ENCODE data around the gene PRDM16.

The PRDM16 gene

DNA sequence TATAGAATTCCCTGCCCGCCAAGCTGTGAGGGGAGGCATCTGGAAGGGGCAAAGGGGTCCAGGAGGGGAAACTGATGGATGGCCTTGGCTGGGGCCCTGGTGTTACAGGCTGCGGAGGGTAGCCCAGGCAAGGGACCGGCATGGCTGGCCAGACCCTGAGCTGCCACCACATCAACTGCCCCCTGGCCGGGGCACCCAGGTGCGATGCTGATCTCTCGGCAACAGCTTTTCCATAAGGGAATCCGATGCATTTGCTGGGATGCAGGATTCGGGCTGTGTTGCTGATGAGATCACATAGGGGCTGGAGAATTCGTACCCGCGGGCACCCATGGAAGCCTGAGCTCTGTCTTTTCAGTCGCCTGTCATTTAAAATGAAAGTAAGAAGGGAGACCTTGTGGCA lies 73.7 kb downstream of the PRDM16 start:
- Histone ChIP-seq H3K9me2 (ENCODE audit: low read depth, low read length) (no peaks in the 10 kb centered on the region), H2AFZ (ENCODE audit: low read length) (no peak overlapping the region), H3K4me2 (ENCODE audit: low read length) (no peak overlapping the region), H3K4me1 (ENCODE audit: insufficient read depth, low read length, severe bottlenecking) (no peaks in the 10 kb centered on the region), H3K79me2 (ENCODE audit: insufficient read depth, low read length) (no peaks in the 10 kb centered on the region), H3K9ac (ENCODE audit: low read length) (no peak overlapping the region), H3K36me3 (ENCODE audit: insufficient read depth, low read length) (no peaks in the 10 kb centered on the region), H3K27me3 (ENCODE audit: insufficient read depth, low read length) (no peaks in the 10 kb centered on the region), H3K27ac (ENCODE audit: low read depth, low read length, poor library complexity, severe bottlenecking) (no peak overlapping the region), H3K4me3 (ENCODE audit: low read depth, low read length, poor library complexity, severe bottlenecking) (no peak overlapping the region), H3F3A (ENCODE audit: insufficient read depth, low read length) (no peaks in the 10 kb centered on the region), H3K9me3 (ENCODE audit: low read length) (no peaks in the 10 kb centered on the region), H4K20me1 (ENCODE audit: insufficient read depth, low read length) (no peaks in the 10 kb centered on the region)
- TF ChIP-seq EZH2 (IDR thresholded peaks at IDR 0.05; ENCODE audit: borderline replicate concordance, low read length), result no peak
- TF ChIP-seq, protein P1, sequence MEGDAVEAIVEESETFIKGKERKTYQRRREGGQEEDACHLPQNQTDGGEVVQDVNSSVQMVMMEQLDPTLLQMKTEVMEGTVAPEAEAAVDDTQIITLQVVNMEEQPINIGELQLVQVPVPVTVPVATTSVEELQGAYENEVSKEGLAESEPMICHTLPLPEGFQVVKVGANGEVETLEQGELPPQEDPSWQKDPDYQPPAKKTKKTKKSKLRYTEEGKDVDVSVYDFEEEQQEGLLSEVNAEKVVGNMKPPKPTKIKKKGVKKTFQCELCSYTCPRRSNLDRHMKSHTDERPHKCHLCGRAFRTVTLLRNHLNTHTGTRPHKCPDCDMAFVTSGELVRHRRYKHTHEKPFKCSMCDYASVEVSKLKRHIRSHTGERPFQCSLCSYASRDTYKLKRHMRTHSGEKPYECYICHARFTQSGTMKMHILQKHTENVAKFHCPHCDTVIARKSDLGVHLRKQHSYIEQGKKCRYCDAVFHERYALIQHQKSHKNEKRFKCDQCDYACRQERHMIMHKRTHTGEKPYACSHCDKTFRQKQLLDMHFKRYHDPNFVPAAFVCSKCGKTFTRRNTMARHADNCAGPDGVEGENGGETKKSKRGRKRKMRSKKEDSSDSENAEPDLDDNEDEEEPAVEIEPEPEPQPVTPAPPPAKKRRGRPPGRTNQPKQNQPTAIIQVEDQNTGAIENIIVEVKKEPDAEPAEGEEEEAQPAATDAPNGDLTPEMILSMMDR (IDR thresholded peaks at IDR 0.05; ENCODE audit: low read length), result no peak

DNA sequence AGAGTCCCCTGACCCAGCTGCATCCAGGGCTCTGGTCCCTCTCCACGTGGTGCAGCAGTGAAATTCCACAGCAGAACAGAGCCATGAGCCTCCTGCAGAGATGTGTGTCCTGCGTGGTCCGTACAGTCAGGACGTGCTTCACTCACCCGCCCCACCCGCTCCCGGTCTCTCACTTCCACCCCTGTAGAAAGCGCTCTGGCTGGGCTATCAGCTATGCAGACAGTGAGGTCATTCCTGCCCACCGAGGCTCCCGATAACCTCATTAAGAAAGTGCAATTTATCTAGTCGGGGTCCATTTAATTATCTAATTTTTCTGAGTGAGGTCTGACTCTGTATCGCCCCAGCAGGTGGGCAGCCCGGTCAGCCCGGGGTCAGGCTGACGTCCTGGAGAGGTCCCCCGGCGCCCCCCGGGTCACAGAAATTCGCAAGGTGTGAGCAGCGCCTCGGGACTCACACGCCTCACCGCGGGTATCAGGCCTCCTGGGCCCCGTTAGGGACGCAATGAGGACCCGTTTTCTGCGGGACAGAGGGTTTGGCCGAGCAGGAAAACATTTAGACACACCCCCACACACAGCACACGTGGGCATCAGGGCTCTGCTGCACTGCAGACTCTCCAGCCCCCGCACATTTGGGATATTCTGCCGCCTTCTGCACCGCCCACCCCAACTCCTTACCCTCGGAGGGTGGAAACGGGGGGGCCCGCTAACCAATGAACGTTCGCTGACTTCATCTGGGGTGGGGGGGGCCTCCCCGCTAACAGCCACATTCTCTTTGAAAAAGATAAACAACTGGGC lies 76.7 kb downstream of the PRDM16 start:
- H3F3A ChIP-seq (ENCODE audit: insufficient read depth, low read length), result no peaks in the 10 kb centered on the region
- H4K20me1 ChIP-seq (ENCODE audit: insufficient read depth, low read length), result no peaks in the 10 kb centered on the region
- H2AFZ ChIP-seq (ENCODE audit: low read length), result no peak overlapping the region
- H3K9me2 ChIP-seq (ENCODE audit: low read depth, low read length), result no peaks in the 10 kb centered on the region
- no peak for TF ChIP-seq EZH2 (IDR thresholded peaks at IDR 0.05; ENCODE audit: borderline replicate concordance, low read length)
- TF ChIP-seq, protein P1 (IDR thresholded peaks at IDR 0.05; ENCODE audit: low read length), result no peak
- H3K4me1 ChIP-seq (ENCODE audit: insufficient read depth, low read length, severe bottlenecking), result no peaks in the 10 kb centered on the region
- H3K9me3 ChIP-seq (ENCODE audit: low read length), result no peaks in the 10 kb centered on the region
- H3K79me2 ChIP-seq (ENCODE audit: insufficient read depth, low read length), result no peaks in the 10 kb centered on the region
- H3K4me3 ChIP-seq (ENCODE audit: low read depth, low read length, poor library complexity, severe bottlenecking), result no peak overlapping the region
- no peaks in the 10 kb centered on the region for H3K36me3 ChIP-seq (ENCODE audit: insufficient read depth, low read length)
- no peaks in the 10 kb centered on the region for H3K27me3 ChIP-seq (ENCODE audit: insufficient read depth, low read length)
- no peak overlapping the region for H3K27ac ChIP-seq (ENCODE audit: low read depth, low read length, poor library complexity, severe bottlenecking)
- H3K4me2 ChIP-seq (ENCODE audit: low read length), result no peak overlapping the region
- no peak overlapping the region for H3K9ac ChIP-seq (ENCODE audit: low read length)

DNA sequence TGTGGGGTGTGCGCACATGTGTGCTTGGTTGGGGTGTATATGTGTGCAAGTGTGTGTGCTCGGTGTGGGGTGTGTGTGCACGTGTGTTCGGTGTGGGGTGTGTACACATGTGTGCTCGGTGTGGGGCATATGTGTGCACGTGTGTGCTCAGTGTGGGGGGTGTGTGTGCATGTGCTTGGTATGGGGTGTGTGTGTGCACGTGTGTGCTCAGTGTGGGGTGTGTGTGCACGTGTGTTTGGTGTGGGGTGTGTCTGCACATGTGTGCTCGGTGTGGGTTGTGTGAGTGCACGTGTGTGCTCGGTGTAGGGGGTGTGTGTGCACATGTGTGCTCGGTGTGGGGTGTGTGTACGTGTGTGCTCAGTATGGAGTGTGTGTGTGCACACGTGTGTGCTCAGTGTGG lies 77.5 kb downstream of the PRDM16 start:
- TF ChIP-seq EZH2 (IDR thresholded peaks at IDR 0.05; ENCODE audit: borderline replicate concordance, low read length), result no peak
- TF ChIP-seq, protein P1 (IDR thresholded peaks at IDR 0.05; ENCODE audit: low read length), result no peak
- Histone ChIP-seq H3K36me3 (ENCODE audit: insufficient read depth, low read length) (no peaks in the 10 kb centered on the region), H3K27ac (ENCODE audit: low read depth, low read length, poor library complexity, severe bottlenecking) (no peak overlapping the region), H3K9me3 (ENCODE audit: low read length) (no peaks in the 10 kb centered on the region), H3K9me2 (ENCODE audit: low read depth, low read length) (no peaks in the 10 kb centered on the region), H3K79me2 (ENCODE audit: insufficient read depth, low read length) (no peaks in the 10 kb centered on the region), H2AFZ (ENCODE audit: low read length) (no peak overlapping the region), H3K4me2 (ENCODE audit: low read length) (no peak overlapping the region), H3K27me3 (ENCODE audit: insufficient read depth, low read length) (no peaks in the 10 kb centered on the region), H3K9ac (ENCODE audit: low read length) (no peak overlapping the region), H3K4me1 (ENCODE audit: insufficient read depth, low read length, severe bottlenecking) (no peaks in the 10 kb centered on the region), H3K4me3 (ENCODE audit: low read depth, low read length, poor library complexity, severe bottlenecking) (no peak overlapping the region), H4K20me1 (ENCODE audit: insufficient read depth, low read length) (no peaks in the 10 kb centered on the region), H3F3A (ENCODE audit: insufficient read depth, low read length) (no peaks in the 10 kb centered on the region)

All from OCI-LY1 (cell line).